Fibroblast of lung (primary cell): ENCODE results near the gene TRAPPC3L.

Source experiments
- CTCF ChIP-seq, 2 donors: IDR thresholded peaks in 1 of 2; conservative IDR thresholded peaks in 1 of 2; 1 replicate in 1 of 2; 2 replicates in 1 of 2; pipeline ENCODE4 v1.5.1; 2011 to 2012; ENCODE audit warnings: low read length in 2 of 2, control low read depth in 1 of 2, inconsistent platforms in 1 of 2, low read depth in 1 of 2, mild to moderate bottlenecking in 1 of 2
- EZH2 ChIP-seq: IDR thresholded peaks from 2 replicates; pipeline ENCODE4 v1.5.1; 2012; ENCODE audit warnings: low read length, control low read depth, mild to moderate bottlenecking; ENCODE audit errors: missing control alignments

- TF ChIP-seq CTCF (conservative IDR thresholded peaks at IDR 0.05 in 1 of 2, IDR thresholded peaks at IDR 0.05 in 1 of 2; ENCODE audit: low read depth in 1 of 2, low read length in 2 of 2), result no peak
- TF ChIP-seq EZH2, result no peak
Measured at GRCh38 chr6:116595247-116595646, 49.8 kb upstream of the TRAPPC3L start.
